ENCODE measurements around the gene CYGB.

The CYGB gene

DNA sequence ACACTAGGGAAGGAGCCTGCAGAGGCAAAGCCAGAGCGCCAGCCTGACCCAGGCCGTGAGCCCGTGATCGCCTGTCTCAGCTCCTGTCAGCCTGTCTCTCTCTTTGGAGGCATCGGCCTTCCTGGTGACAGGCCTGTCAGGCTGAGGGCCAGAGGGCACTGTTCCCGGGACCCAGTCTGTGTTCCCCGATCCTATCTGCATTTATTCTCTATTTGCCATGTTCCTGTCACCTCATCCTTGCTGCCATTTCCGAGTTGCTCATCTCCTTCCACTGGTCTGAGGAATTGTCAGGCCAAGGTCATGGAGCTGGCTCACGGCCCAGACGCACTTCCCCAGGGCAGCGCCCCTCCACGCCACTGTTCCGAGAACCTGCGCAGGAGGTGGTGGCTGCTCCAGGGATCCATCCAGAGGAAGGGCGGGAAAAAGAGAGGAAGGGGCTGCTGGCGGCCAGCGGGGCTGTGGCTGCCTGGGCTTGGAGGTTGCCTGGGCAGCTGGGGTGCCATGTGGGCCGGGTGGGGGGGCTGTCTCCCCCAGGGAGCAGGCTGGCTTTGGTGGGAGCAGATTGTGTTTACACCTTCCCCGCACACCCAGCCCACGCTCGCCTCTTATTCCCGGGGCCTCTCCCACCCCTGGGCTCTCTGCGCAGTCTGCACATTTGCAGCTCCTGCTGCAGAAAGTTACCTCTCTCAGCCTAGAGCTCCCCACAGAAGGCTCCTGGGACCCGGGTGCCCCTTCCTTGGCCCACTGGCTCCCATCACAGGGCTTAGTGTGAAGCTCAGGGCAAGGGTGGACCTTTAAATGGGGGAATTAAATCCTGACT lies 7.2 kb upstream of the CYGB start:
- DNase-seq (ENCODE audit: low read depth) = no peak
- TF ChIP-seq, protein P1, sequence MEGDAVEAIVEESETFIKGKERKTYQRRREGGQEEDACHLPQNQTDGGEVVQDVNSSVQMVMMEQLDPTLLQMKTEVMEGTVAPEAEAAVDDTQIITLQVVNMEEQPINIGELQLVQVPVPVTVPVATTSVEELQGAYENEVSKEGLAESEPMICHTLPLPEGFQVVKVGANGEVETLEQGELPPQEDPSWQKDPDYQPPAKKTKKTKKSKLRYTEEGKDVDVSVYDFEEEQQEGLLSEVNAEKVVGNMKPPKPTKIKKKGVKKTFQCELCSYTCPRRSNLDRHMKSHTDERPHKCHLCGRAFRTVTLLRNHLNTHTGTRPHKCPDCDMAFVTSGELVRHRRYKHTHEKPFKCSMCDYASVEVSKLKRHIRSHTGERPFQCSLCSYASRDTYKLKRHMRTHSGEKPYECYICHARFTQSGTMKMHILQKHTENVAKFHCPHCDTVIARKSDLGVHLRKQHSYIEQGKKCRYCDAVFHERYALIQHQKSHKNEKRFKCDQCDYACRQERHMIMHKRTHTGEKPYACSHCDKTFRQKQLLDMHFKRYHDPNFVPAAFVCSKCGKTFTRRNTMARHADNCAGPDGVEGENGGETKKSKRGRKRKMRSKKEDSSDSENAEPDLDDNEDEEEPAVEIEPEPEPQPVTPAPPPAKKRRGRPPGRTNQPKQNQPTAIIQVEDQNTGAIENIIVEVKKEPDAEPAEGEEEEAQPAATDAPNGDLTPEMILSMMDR (conservative IDR thresholded peaks at IDR 0.05; ENCODE audit: low read depth, low read length) = no peak
- H3K4me3 ChIP-seq (ENCODE audit: low read length) = no peak overlapping the region

DNA sequence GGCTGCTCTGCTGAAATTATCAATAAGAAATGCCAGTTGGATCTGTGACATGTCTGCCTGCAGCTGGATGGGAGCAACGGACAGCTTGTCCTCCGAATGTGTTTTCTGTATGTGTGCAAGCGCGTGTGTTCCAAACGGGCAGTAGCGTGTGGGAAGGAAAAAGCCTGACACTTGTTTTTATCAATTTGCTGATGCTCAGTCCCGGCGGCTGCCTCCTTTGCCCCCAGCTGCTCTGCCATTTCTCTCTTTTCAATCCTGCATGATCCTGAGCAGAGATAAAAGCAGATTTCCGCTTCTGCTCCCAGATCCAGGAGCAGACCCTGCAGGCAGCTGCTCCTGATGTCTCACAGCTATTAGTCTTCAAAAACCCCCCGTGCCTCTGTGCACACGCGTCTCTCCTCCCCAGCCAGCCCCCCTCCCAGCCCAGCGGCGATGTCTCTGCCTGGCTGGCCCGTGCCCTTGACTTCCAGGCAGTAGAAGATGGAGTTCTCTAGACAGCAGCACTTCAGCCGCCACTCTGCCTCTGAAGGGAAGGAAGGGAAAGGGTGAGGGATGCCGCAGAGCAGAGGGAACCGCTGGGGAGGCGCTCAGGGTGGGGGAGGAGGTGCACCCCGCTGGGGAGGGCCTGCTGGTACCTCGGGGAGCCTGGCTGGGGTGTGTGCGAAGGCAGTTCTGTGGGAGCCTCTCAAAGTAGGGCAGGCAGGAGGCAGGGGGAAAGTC lies 6.5 kb upstream of the CYGB start:
- TF ChIP-seq, protein P1 (conservative IDR thresholded peaks at IDR 0.05; ENCODE audit: low read depth, low read length) = no peak
- H3K4me3 ChIP-seq (ENCODE audit: low read length) = no peak overlapping the region
- DNase-seq (ENCODE audit: low read depth) = no peak

- no peak for DNase-seq (ENCODE audit: low read depth)
- TF ChIP-seq, protein P1 (conservative IDR thresholded peaks at IDR 0.05; ENCODE audit: low read depth, low read length) = no peak
- H3K4me3 ChIP-seq (ENCODE audit: low read length) = no peak overlapping the region
Measured at GRCh38 chr17:76543482-76543825, 5.9 kb upstream of the CYGB start.

DNA sequence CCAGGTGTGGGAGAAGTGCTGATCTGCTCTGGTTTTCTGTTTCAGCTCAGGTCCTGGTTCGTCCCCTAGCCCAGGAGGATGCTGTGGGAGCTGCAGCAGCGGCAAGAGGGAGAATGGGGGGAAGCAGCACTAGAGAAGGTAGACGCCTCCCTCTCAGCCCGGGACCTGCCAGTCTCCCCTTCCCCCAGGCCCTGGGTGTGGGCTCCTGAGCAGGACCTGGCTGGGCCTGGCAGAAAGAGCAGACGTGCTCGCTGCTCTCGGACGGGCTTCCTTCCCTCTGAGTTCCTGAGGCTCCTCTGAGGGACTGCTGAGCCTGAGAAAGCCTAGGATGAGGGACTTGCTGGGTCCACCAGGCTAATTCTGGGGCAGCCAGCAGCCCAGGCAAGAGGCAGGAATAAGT lies 5.5 kb upstream of the CYGB start:
- H3K4me3 ChIP-seq (ENCODE audit: low read length) = no peak overlapping the region
- TF ChIP-seq, protein P1 (conservative IDR thresholded peaks at IDR 0.05; ENCODE audit: low read depth, low read length) = no peak
- DNase-seq (ENCODE audit: low read depth) = no peak

- no peak for DNase-seq (ENCODE audit: low read depth)
- TF ChIP-seq, protein P1 (conservative IDR thresholded peaks at IDR 0.05; ENCODE audit: low read depth, low read length) = no peak
- no peak overlapping the region for H3K4me3 ChIP-seq (ENCODE audit: low read length)
Measured at GRCh38 chr17:76542566-76542971, 5.1 kb upstream of the CYGB start.

- no peak overlapping the region for H3K4me3 ChIP-seq (ENCODE audit: low read length)
- TF ChIP-seq, protein P1 (conservative IDR thresholded peaks at IDR 0.05; ENCODE audit: low read depth, low read length) = no peak
- DNase-seq (ENCODE audit: low read depth) = no peak
Measured at GRCh38 chr17:76541739-76542454, 4.4 kb upstream of the CYGB start.
